Measurements from ENCODE around the gene IL12RB1. TPM values are rescaled to one million over a fixed set of nuclear protein-coding genes. Genes with fewer than 3 reads are reported as not detected.

The IL12RB1 gene
- total RNA-seq, 1 experiment from 2014 or later, result not detected

DNA sequence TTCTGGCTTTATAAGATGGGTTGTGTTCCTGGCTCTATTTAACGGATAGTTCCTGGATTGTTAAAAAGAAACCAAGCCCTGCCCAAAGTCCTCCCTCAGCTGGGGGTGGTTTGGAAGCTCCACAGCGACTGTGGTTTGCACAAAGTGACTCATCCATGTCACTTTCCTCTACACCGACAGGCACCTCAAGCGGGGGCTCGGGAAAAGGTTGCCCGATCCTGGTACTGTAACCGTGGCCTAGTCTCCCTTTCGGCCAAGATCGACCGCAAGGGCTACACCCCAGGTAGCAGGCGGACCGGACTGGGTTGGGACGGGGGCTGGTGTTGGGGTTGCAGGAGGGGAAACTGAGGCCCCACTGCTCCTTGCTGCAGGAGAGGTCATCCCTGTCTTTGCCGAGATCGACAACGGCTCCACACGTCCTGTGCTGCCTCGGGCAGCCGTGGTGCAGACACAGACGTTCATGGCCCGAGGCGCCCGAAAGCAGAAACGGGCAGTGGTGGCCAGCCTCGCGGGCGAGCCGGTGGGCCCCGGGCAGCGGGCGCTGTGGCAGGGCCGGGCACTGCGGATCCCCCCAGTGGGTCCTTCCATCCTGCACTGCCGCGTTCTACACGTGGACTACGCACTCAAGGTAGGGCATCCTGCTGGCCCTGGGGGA lies 77.2 kb downstream of the IL12RB1 start:
- no peak for DNase-seq (ENCODE audit: low spot score)

Other genes starting within 250 kb of the IL12RB1 start
- 0.23 and 0.31 TPM in 2 replicates for gene JAK3, start 239.0 kb downstream of the IL12RB1 start, total RNA-seq (2014; rRNA removed; shearing (Covaris generic))
- gene RPL18A, start 227.0 kb downstream of the IL12RB1 start, total RNA-seq (2014; rRNA removed; shearing (Covaris generic)), result 2,120 and 2,211 TPM in 2 replicates
- not detected in 2 replicates for gene SLC5A5, start 215.0 kb downstream of the IL12RB1 start, total RNA-seq (2014; rRNA removed; shearing (Covaris generic))
- 77.2 and 85.3 TPM in 2 replicates for gene CCDC124, start 153.9 kb downstream of the IL12RB1 start, total RNA-seq (2014; rRNA removed; shearing (Covaris generic))
- 0.13 and 0.28 TPM in 2 replicates for gene KCNN1, start 119.8 kb downstream of the IL12RB1 start, total RNA-seq (2014; rRNA removed; shearing (Covaris generic))
- 39.1 and 40.5 TPM in 2 replicates for gene ARRDC2, start 78.8 kb downstream of the IL12RB1 start, total RNA-seq (2014; rRNA removed; shearing (Covaris generic))
- 8.6 and 13.8 TPM in 2 replicates for gene MAST3, start 10.8 kb upstream of the IL12RB1 start, total RNA-seq (2014; rRNA removed; shearing (Covaris generic))
- gene PIK3R2, start 66.2 kb upstream of the IL12RB1 start, total RNA-seq (2014; rRNA removed; shearing (Covaris generic)), result 26.4 and 37.7 TPM in 2 replicates
- gene IFI30, start 86.9 kb upstream of the IL12RB1 start, total RNA-seq (2014; rRNA removed; shearing (Covaris generic)), result 58.9 and 74.6 TPM in 2 replicates
- 42.3 and 54.3 TPM in 2 replicates for gene MPV17L2, start 106.3 kb upstream of the IL12RB1 start, total RNA-seq (2014; rRNA removed; shearing (Covaris generic))
- 1.2 and 2.7 TPM in 2 replicates for gene RAB3A, start 117.1 kb upstream of the IL12RB1 start, total RNA-seq (2014; rRNA removed; shearing (Covaris generic))
- 3.4 TPM in 1 of 2 replicates, not detected in the other for gene PDE4C, start 139.5 kb upstream of the IL12RB1 start, total RNA-seq (2014; rRNA removed; shearing (Covaris generic))
- 0.71 and 1.1 TPM in 2 replicates for gene IQCN, start 187.5 kb upstream of the IL12RB1 start, total RNA-seq (2014; rRNA removed; shearing (Covaris generic))
- gene JUND, start 194.7 kb upstream of the IL12RB1 start, total RNA-seq (2014; rRNA removed; shearing (Covaris generic)), result 379 and 438 TPM in 2 replicates
- 733 and 750 TPM in 2 replicates for gene LSM4, start 236.1 kb upstream of the IL12RB1 start, total RNA-seq (2014; rRNA removed; shearing (Covaris generic))

All from HT-29 (cell line).